GM10266 (cell line): ENCODE measurements around the gene UNC79.
"Not testable (repeated sequence)": the region's sequence is repeated elsewhere in the genome, so short reads cannot be mapped to it uniquely, and the experiment has no call there.

Source experiments
- DNase-seq: peaks from one replicate; pipeline ENCODE4 v3.0.0; 2012; ENCODE audit errors: extremely low spot score
- TF ChIP-seq, protein P1 (sequence below): IDR thresholded peaks from 2 replicates; pipeline ENCODE4 v1.5.1; 2012; ENCODE audit warnings: mild to moderate bottlenecking, low read depth; ENCODE audit not compliant: control insufficient read depth, insufficient read depth; ENCODE audit errors: missing control alignments

Gene UNC79

DNA sequence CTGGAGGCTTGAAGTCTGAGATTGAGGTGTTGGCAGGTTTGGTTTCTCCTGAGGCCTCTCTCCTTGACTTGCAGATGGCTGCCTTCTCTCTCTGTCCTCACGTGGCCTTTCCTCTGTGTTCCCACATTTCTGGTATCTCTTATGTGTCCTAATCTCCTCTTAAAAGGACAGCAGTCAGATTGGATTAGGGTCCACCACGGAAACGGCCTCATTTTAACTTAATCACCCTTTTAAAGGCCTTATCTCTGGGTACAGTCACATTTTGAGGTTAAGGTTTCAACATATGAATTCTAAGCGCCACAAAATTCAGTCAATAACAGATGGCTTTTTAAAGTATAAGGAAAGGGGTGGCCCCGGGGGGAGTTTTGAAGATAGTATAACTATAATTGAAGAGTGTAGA, 33.5 kb downstream of the UNC79 start:
- TF ChIP-seq, protein P1, sequence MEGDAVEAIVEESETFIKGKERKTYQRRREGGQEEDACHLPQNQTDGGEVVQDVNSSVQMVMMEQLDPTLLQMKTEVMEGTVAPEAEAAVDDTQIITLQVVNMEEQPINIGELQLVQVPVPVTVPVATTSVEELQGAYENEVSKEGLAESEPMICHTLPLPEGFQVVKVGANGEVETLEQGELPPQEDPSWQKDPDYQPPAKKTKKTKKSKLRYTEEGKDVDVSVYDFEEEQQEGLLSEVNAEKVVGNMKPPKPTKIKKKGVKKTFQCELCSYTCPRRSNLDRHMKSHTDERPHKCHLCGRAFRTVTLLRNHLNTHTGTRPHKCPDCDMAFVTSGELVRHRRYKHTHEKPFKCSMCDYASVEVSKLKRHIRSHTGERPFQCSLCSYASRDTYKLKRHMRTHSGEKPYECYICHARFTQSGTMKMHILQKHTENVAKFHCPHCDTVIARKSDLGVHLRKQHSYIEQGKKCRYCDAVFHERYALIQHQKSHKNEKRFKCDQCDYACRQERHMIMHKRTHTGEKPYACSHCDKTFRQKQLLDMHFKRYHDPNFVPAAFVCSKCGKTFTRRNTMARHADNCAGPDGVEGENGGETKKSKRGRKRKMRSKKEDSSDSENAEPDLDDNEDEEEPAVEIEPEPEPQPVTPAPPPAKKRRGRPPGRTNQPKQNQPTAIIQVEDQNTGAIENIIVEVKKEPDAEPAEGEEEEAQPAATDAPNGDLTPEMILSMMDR = no peak
- DNase-seq = no peak

DNA sequence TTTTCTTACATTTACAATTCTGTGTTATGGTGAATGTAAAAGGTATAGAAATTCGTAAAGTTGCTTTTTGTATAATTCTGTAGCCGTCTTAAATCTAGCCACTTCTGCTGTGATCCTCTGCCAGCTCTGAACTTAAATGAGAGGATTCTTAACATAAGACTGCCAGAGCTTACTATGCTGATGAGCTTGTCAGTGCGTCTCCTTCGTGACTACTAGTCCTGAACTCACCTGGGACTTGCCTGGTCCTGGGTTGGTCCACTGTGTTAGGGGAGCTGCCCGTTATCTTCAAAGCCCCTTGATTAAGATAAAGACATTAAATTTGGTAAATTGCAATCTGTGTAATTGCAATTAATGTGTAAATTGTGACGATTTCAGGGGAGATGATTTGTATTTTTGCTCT, 44.7 kb downstream of the UNC79 start:
- TF ChIP-seq, protein P1 = no peak
- no peak for DNase-seq

DNA sequence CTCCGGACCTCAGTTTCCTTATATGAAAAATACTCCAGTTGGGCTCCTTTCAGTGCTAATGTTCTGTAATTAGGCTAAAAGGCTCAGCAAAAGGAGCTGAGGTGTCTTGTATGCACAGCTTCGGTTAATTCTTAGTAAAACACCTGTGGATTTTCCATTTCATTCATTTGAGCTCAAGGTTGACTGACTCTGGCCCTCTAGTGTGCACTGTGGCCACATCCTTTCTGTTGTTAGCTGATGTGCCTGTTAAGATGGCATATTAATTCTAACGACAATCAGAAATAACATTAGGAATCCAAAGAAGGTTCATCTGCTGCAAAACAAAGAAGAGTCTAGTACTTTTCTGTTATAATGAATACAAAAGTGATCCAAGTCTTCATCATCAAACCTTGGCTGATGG, 45.6 kb downstream of the UNC79 start:
- TF ChIP-seq, protein P1 = no peak

DNA sequence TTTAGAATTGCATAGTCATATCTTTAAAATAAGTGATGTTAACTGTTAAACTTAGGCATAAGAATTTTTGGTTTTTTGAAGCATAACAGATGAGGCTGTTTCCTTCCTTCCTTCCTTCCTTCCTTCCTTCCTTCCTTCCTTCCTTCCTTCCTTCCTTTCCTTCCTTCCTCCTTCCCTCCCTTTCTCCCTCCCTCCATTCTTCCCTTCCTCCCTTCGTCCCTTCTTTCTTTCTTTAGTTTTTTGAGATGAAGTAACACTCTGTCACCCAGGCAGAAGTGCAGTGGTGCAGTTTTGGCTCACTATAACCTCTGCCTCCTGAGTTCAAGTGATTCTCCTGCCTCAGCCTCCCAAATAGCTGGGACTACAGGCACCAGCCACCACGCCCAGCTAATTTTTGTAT, 48.3 kb downstream of the UNC79 start:
- not testable (repeated sequence) for DNase-seq

More for the DNA sequence above, 45.6 kb downstream of the UNC79 start:
- no peak for DNase-seq

DNA sequence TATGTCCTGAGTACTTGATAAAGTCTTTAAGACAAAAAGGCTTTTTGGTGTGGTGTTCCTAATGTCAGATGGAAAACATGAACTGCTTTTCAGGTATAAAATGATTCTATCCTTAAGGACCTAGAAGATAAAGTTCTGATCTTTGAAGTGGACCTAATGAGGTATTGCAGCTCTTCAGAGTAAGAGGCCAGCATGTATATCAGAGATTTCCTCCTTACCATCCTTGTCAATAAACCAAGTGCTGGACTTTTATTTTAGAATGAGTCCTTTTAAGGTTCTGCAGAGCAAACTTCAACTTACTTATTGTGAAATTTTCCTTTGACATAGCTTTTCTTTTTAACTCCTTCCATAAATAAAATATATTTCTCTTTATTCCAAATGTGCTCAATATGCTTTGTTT, 50.1 kb downstream of the UNC79 start:
- DNase-seq = no peak

DNA sequence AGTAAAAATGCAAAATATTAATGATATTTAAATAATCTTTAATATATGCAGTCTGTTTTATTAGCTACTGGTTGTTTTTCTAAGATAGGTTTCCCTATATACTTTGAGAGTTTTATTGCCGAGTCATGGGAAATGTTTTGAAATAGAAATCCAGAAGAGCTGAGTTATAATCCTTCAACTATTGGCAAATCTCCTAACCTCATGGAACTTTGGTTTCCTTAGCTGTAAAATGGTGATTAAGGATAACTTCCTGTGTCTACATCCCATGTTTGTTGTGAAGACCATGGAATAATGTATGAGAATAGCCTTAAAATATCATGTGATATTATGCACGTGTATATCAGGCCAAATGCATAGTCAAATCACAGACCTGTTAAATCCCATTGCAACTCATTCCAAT, 51.0 kb downstream of the UNC79 start:
- no peak for DNase-seq
- TF ChIP-seq, protein P1 = no peak

More for the DNA sequence above, 50.1 kb downstream of the UNC79 start:
- TF ChIP-seq, protein P1 = no peak

DNA sequence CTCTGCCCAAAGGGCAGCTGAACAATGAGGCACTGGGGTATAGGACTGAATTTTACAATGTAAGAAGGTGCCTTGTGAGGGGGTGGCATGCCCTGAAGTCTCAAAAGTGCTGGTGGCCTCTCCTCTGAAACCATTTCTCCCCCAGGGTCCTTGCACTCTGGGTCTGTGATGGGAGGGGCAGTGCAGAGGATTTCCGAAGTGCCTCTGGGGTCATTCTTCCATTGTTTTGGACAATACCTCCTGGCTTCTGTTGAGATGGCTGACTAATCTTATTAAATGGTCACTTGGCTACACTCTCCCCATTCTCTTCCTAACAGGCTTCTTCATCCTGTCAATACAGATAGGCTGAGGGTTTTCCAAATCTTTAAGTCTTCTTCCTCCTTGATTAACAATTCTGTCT, 59.3 kb downstream of the UNC79 start:
- no peak for DNase-seq
- TF ChIP-seq, protein P1 = no peak

DNA sequence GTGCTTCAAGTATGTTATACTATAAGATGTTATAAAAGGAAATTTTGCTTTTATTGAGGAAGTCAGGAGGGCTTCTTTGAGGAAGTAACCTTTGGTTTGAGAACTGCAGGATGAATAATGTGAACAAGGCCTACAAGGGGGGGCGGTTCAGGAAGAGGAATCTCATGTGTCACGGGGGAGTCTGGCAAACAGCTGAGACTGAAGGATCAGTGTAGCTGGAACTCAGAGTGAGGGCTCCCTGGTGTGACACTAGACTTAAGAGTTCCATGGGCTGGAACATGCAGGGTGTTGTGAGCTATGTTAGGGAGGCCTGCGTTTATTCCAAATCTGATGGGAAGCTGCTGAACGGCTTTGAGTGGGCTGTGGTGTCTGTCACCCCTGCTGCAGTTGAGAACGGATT, 62.3 kb downstream of the UNC79 start:
- TF ChIP-seq, protein P1 = no peak
- no peak for DNase-seq

DNA sequence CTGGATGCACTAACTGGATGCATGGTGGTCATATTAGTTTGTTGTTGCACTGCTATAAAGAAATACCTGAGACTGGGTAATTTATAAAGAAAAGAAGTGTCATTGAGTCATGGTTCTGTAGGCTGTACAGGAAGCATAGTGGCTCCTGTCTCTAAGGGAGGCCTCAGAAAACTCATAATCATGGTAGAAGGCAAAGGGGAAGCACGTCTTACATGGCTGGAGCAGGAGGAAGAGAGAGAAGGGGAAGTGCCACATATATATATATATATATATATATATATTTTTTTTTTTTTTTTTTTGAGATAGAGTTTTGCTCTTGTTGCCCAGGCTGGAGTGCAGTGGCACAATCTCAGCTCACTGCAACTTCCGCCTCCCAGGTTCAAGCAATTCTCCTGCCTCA, 62.9 kb downstream of the UNC79 start:
- not testable (repeated sequence) for DNase-seq
